GM18870 (cell line): Measurements from ENCODE around the gene ATP8A2.
"Not testable (repeated sequence)": the region's sequence is repeated elsewhere in the genome, so short reads cannot be mapped to it uniquely, and the experiment has no call there.

Source experiments
- ATAC-seq: cut with Tn5 transposase; IDR thresholded peaks from one replicate; pipeline ENCODE4 v1.9.1; 2021; ENCODE audit warnings: moderate library complexity; ENCODE audit not compliant: unreplicated experiment

The ATP8A2 gene

DNA sequence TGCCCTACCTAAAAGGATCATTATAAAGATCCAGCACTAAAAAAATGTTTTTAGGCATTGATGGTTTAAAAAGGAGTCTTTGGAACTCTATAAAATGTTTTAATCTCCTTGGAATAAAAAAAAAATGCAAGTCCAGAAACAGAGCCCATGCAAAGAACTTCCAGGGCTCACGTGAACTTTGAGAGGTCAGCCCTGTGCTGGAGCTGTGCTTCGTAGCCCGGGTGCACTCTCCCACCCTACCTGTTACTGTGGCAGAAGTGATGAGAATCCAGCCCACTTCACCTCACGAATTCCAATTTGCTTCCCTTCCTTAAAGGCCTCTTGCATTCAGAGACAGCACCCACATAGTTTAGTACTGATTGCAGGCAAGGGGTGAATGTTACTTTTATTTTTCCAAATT is 412.3 kb downstream of the ATP8A2 start:
- ATAC-seq: no peak

DNA sequence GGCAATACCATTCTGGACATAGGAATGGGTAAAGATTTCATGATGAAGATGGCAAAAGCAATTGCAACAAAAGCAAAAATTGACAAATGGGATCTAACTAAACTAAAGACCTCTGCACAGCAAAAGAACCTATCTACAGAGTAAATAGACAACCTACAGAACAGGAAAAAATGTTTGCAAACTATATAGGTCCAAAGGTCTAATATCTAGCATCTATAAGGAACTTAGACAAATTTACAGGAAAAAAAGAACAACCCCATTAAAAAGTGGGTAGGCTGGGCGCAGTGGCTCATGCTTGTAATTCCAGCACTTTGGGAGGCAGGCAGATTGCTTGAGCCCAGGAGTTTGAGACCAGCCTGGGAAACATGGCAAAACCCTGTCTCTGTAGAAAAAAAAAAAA is 418.4 kb downstream of the ATP8A2 start:
- ATAC-seq: not testable (repeated sequence)

GRCh38 chr13:25795277-25795676 is 423.5 kb downstream of the ATP8A2 start:
- no peak for ATAC-seq

DNA sequence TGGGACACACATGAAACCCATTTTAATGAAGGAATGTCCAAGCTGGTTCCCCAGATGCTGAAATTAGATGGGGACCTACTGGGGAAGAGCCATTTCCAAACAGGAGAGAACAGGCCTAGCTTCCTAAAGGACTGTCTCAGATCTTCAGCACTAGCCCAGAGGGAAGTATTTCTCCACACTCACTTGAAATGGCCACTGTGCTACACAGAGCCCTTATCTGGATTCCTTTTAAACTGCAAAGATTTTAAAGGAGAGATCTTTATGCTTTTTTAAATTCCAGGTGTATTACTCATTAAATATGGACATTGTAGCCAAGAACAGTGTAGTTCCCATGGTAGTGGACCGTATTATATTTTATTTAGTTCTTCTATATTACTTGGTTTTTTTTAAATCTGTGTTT is 424.7 kb downstream of the ATP8A2 start:
- no peak for ATAC-seq

DNA sequence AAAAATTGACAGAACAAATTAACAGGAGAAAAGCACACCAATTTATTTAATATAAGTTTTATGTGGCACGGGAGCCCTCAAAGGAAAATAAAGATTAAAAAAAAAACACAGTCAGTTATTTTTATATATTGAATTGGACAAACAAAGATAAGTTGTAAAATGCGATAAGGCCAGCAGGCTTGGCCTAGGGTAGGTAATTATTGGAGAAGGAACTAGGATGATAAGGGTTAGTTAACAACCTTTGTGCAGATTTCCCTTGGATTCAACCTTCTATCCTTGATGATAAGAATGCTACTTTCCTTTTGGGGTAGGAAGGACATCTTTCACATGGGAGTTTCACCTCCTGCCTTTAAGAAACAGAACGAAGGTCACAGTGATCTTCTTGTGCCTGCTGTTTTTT is 427.2 kb downstream of the ATP8A2 start:
- ATAC-seq: no peak

DNA sequence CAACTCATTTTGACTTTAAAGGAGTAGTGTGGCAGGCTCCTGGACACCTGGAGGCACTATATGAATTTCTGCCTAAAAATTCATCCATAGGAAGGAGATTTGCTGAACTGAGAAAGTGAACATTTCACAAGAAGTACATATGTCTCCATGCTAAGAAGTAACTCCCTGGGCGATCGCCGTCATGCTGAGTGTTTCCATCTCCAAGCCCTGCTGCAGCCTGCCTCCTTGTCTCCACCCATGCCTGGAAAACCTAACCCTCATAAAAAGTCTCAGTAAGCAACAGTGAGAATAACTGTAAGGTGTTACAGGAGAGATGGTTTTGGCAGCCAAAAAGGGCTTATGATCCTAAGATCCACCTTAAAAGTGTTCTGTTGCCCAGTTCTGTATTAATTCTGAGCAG is 428.7 kb downstream of the ATP8A2 start:
- no peak for ATAC-seq

DNA sequence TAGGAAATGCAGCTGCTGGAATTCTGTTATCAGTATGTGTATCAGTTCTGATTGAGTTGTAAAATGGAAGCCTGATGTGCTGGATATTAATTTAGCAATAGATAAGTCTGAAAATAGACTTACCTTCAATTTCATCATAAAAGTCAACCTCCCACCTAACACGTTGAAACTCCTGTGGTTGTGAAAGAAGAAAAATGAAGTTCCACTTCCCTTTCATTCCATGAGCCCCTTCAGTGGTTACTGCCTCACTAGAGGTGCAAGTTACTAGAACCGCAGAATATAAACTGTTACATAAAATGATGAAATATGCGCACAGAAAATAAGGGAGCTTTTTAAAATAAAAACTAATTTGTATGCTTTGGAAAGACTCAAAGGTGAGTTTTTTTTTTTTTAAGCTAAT is 430.8 kb downstream of the ATP8A2 start:
- ATAC-seq: no peak

DNA sequence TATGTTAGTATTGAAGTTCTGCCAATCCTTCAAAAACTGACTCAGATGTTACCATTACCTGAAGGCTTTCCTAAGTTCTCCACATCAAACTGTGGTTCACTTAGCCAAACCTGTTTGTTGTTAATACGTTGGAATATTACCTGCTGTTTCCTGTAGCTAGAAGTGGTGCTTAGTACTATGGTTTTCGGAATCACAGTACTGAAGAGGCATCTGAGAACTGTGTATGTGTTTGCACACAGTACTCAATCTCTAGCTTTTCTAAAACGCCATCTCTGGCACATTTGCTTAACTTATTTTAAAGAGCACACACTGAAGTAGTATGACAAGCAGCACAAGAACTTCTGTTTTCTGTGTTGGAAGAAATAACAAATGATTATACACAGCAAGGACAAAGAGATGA is 431.9 kb downstream of the ATP8A2 start:
- ATAC-seq: no peak

DNA sequence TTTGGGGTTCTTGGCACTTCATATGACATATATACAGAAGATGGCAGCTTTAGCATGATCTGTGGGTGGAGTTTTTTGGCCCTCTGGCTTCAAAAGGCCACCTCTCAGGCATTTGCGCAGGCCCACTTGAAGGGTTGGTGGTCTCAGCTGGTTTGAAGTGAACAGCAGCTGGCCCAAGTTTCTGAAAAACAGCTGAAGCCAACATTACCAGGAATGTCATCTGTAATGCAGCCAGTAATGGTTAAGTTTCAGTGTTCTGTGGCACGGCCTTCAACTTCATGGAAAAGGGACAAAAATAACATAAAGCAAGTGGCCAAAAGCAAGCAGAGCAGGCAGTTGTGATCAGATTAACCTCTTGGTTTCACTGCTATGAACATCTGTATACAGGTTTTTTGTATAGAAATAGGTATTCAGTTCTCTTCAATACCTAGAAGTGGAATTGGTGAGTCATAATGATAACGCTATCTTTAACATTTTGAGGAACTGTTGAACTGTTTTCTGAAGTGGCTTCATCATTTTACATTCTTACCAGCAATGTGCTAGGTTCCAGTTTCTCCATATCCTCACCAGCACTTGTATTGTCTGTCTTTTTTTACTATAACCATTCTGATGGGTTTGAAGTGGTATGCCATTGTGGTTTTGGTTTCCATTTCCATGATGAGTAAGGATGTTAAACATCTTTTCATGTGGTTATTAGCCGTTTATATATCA is 434.6 kb downstream of the ATP8A2 start:
- peak; percentile 92 for ATAC-seq

GRCh38 chr13:25807562-25807961 is 435.8 kb downstream of the ATP8A2 start:
- no peak for ATAC-seq

DNA sequence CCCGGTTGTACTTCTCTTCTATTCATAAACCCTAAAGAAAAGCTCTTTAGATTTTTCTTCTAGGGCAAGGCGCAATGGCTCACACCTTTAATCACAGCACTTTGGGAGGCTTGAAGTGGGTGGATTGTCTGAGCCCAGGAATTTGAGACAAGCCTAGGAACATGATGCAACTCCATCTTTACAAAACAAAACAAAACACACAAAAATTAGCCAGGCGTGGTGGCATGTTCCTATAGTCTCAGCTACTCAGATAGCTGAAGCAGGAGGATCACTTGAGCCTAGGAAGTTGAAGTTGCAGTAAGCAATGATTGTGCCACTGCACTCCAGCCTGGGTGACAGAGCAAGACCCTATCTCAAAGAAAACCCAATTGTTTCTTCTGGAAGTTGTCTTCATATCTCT is 439.7 kb downstream of the ATP8A2 start:
- ATAC-seq: no peak

DNA sequence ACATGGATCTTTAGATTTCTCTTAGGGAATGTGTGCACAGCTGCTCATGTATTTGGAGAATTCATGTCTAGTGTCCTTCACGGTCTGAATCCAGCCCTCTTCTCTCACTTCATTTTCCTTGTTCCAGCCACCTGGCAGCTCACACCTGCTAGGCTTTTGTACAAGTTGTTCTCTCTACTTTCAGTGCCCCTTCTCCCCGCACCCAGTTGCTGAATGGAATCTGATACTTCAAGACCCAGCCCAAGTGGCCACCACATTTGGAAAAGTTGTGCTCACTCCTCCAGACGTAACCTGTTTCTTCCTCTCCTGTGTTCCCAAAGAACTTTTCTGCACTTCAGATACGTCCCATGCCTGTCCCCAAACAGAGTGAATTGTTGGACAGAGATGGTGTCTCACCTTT is 444.5 kb downstream of the ATP8A2 start:
- ATAC-seq: no peak

DNA sequence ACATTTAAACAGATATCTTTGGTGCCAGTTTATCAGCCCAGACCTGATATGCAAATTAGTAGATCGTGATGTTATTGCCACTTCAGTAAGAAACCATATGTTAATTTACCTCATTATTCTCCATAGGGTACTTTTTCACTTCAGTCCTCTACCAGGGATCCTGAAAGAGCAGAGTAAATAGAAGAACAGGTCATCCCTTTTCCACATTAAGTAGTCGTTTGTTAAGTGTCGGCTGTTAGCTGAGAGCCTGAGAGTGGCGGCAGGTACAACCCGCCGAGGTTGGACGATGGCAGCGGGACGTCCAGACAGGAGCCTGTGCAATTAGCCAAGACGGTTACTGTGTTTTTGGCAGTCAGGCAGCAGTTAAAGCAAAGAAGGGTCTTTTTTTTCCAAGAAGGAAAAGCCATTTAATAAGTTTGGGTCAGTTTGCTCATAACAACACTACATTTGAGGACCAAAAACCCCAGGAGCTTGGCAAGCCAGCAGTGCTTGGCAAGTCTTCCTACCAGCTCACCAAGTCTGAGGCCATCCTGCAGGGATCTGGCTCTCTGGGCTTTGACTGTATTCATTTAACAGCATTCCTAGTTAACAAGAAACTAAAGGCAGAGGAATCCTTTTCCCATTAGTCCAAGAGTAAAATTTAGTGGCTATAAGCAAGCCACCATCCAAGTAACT is 448.2 kb downstream of the ATP8A2 start:
- no peak for ATAC-seq

GRCh38 chr13:25821776-25822175 is 450.0 kb downstream of the ATP8A2 start:
- ATAC-seq: no peak

DNA sequence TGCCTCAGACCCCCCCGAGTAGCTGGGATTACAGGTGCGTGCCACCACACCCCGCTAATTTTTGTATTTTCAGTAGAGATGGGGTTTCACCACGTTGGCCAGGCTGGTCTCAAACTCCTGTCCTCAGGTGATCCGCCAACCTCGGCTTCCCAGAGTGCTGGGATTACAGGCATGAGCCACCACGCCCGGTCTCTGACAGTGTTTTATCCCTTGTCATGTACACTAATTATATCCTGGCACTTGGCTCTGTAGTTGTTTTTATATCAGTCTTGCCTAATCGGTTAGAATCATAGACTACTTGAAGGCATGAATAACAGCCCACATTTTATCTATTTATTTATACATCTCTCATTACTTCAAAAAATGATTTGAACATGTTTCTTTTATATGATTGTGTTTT is 455.4 kb downstream of the ATP8A2 start:
- not testable (repeated sequence) for ATAC-seq

GRCh38 chr13:25827831-25828465 is 456.2 kb downstream of the ATP8A2 start:
- no peak for ATAC-seq

GRCh38 chr13:25833761-25834160 is 462.0 kb downstream of the ATP8A2 start:
- no peak for ATAC-seq

GRCh38 chr13:25836574-25837336 is 465.0 kb downstream of the ATP8A2 start:
- ATAC-seq: no peak

GRCh38 chr13:25839371-25839770 is 467.6 kb downstream of the ATP8A2 start:
- no peak for ATAC-seq

GRCh38 chr13:25840261-25840660 is 468.5 kb downstream of the ATP8A2 start:
- no peak for ATAC-seq

- no peak for ATAC-seq
These were observed 469.2 kb downstream of the ATP8A2 start for GRCh38 chr13:25840931-25841330.

- no peak for ATAC-seq
These were observed 471.9 kb downstream of the ATP8A2 start for GRCh38 chr13:25843692-25844091.
